NCI-H128 (cell line): ENCODE data around the gene TMEM121B.
"Not testable (repeated sequence)": the region's sequence is repeated elsewhere in the genome, so short reads cannot be mapped to it uniquely, and the experiment has no call there.

Experiments
- DNase-seq: peaks from one replicate; lab custom pipeline; 2025; ENCODE audit not compliant: unreplicated experiment; lab: John Stamatoyannopoulos, UW

TMEM121B gene

GRCh38 chr22:17121233-17122195, at the start of gene TMEM121B:
TSS of gene TMEM121B (minus strand) at chr22:17121360. CDS start at chr22:17121127, 233 bp downstream.
- DNase-seq = peak; percentile 78

GRCh38 chr22:17167486-17167885, 46.3 kb upstream of the TMEM121B start:
- no peak for DNase-seq

- no peak for DNase-seq
Measured at GRCh38 chr22:17164392-17165024, 43.3 kb upstream of the TMEM121B start.

- no peak for DNase-seq
Measured at GRCh38 chr22:17162731-17163130, 41.6 kb upstream of the TMEM121B start.

GRCh38 chr22:17161991-17162390, 40.8 kb upstream of the TMEM121B start:
- DNase-seq = no peak

- no peak for DNase-seq
Measured at GRCh38 chr22:17159504-17159951, 38.4 kb upstream of the TMEM121B start.

- peak; percentile 35 for DNase-seq
Measured at GRCh38 chr22:17158568-17159503, 37.7 kb upstream of the TMEM121B start, which contains the start of gene HDHD5. TSS of gene HDHD5 (minus strand) at chr22:17159277. CDS start at chr22:17159251, 26 bp downstream.

- DNase-seq = no peak
Measured at GRCh38 chr22:17158176-17158567, 37.0 kb upstream of the TMEM121B start.

GRCh38 chr22:17157714-17158113, 36.6 kb upstream of the TMEM121B start:
- no peak for DNase-seq

- DNase-seq = no peak
Measured at GRCh38 chr22:17155941-17156340, 34.8 kb upstream of the TMEM121B start.

GRCh38 chr22:17152971-17153370, 31.8 kb upstream of the TMEM121B start:
- no peak for DNase-seq

GRCh38 chr22:17152340-17152739, 31.2 kb upstream of the TMEM121B start:
- DNase-seq = no peak

GRCh38 chr22:17149076-17149815, 28.1 kb upstream of the TMEM121B start:
- no peak for DNase-seq

- not testable (repeated sequence) for DNase-seq
Measured at GRCh38 chr22:17147458-17147857, 26.3 kb upstream of the TMEM121B start.

GRCh38 chr22:17145021-17145680, 24.0 kb upstream of the TMEM121B start:
- no peak for DNase-seq

- no peak for DNase-seq
Measured at GRCh38 chr22:17143826-17144225, 22.7 kb upstream of the TMEM121B start.

GRCh38 chr22:17143101-17143500, 21.9 kb upstream of the TMEM121B start:
- no peak for DNase-seq

- no peak for DNase-seq
Measured at GRCh38 chr22:17140826-17141766, 19.9 kb upstream of the TMEM121B start.
